Ishikawa (cell line): ENCODE measurements around the gene MOGAT3.

Experiments used
- CEBPB ChIP-seq: IDR thresholded peaks from 2 replicates; pipeline ENCODE4 v1.6.1; 2012
- CREB1 ChIP-seq: IDR thresholded peaks from 2 replicates; pipeline ENCODE4 v1.6.1; 2012; ENCODE audit warnings: low read depth
- EGR1 ChIP-seq: IDR thresholded peaks from 2 replicates; pipeline ENCODE4 v1.6.1; 2012
- EP300 ChIP-seq: IDR thresholded peaks from 2 replicates; pipeline ENCODE4 v1.6.1; 2012; ENCODE audit warnings: borderline replicate concordance
- FOXM1 ChIP-seq: IDR thresholded peaks from 2 replicates; pipeline ENCODE4 v1.6.1; 2012; ENCODE audit warnings: low read depth, borderline replicate concordance
- NFIC ChIP-seq: IDR thresholded peaks from 2 replicates; pipeline ENCODE4 v1.6.1; 2012
- RAD21 ChIP-seq: IDR thresholded peaks from 2 replicates; pipeline ENCODE4 v1.6.1; 2012; ENCODE audit warnings: low read depth
- TAF1 ChIP-seq: IDR thresholded peaks from 2 replicates; pipeline ENCODE4 v1.6.1; 2012; ENCODE audit warnings: low read depth, mild to moderate bottlenecking
- TCF12 ChIP-seq: IDR thresholded peaks from 2 replicates; pipeline ENCODE4 v1.6.1; 2012; ENCODE audit warnings: low read depth
- TEAD4 ChIP-seq: IDR thresholded peaks from 2 replicates; pipeline ENCODE4 v1.6.1; 2012
- YY1 ChIP-seq: IDR thresholded peaks from 2 replicates; pipeline ENCODE4 v1.6.1; 2012; ENCODE audit warnings: low read depth
- ZBTB7A ChIP-seq: IDR thresholded peaks from 2 replicates; pipeline ENCODE4 v1.6.1; 2012; ENCODE audit warnings: low read depth
- TF ChIP-seq, protein P1 (sequence below): IDR thresholded peaks from 2 replicates; pipeline ENCODE4 v1.6.1; 2012
- TF ChIP-seq, protein P2 (sequence below): IDR thresholded peaks from 2 replicates; pipeline ENCODE4 v1.6.1; 2012
- TF ChIP-seq, protein P3 (sequence below): IDR thresholded peaks from 2 replicates; pipeline ENCODE4 v1.6.1; 2012; ENCODE audit warnings: low read depth, mild to moderate bottlenecking

Gene MOGAT3, protein sequence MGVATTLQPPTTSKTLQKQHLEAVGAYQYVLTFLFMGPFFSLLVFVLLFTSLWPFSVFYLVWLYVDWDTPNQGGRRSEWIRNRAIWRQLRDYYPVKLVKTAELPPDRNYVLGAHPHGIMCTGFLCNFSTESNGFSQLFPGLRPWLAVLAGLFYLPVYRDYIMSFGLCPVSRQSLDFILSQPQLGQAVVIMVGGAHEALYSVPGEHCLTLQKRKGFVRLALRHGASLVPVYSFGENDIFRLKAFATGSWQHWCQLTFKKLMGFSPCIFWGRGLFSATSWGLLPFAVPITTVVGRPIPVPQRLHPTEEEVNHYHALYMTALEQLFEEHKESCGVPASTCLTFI

DNA sequence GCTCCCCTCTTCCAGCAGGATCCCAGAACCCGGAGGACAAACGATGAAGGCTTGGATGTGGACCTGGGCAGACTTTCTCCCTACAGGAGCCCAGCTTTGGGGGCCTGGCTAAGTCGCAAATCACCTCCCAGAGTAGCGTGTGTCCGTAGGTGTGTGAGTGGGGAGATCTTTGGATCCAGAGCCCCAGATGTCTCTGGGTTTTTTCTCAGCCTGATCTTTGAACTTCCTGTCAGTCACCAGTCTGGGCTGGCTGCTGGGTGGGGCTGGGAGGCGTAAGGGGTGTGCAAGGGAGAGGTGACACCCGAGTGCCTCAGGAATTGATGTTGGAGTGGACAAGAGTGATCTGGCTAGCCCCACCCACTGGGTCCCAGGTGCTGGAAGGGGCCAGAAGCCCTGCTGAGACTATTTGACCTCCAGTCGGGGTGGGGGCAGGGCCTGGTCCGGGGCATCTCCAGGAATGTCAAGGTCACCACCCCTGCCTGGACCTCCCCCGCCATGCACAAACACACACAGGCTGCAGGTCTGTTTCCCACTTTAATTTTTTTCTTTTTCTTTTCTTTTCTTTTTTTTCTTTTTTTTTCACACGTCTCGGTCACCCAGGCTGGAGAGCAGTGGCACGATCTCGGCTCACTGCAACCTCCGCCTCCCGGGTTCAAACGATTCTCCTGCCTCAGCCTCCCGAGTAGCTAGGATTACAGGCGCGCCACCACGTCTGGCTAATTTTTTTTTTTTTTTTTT, at the start of gene MOGAT3:
MOGAT3 (minus strand) TSS at position 175 of the 738 bp plus-strand sequence. CDS start 182 bp downstream, outside the sequence.
- TF ChIP-seq, protein P1, sequence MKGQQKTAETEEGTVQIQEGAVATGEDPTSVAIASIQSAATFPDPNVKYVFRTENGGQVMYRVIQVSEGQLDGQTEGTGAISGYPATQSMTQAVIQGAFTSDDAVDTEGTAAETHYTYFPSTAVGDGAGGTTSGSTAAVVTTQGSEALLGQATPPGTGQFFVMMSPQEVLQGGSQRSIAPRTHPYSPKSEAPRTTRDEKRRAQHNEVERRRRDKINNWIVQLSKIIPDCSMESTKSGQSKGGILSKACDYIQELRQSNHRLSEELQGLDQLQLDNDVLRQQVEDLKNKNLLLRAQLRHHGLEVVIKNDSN, result no peak
- TF ChIP-seq CREB1 (no peak), NFIC (no peak), FOXM1 (no peak), RAD21 (no peak), YY1 (no peak), TCF12 (no peak), EGR1 (no peak), CEBPB (no peak), TAF1 (no peak), TEAD4 (no peak)
- TF ChIP-seq, protein P2, sequence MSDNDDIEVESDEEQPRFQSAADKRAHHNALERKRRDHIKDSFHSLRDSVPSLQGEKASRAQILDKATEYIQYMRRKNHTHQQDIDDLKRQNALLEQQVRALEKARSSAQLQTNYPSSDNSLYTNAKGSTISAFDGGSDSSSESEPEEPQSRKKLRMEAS, result no peak

DNA sequence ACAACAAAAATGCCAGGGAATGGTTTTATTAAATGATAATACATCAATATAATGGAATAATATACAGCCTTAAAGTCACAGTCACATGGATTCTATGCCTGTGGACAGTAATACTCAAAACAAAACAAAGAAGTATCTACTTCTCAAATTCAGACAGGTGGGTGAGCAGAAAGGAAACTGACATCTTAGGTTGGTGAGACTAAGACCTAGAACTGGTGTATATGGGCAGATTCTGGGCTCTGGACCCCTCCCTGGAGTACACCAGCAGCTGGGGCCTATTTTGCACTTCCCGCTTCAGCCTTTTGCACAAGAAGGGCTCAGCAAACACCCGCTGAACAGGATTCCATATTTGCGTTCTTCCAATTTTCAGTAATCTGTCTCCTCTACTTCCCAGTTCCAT, 49.5 kb upstream of the MOGAT3 start:
- TF ChIP-seq FOXM1 (no peak), EP300 (no peak), TCF12 (no peak), ZBTB7A (no peak), CEBPB (no peak), TEAD4 (no peak), NFIC (no peak), EGR1 (no peak), CREB1 (no peak), RAD21 (no peak), YY1 (no peak), TAF1 (no peak)
- TF ChIP-seq, protein P2, result no peak
- TF ChIP-seq, protein P3, sequence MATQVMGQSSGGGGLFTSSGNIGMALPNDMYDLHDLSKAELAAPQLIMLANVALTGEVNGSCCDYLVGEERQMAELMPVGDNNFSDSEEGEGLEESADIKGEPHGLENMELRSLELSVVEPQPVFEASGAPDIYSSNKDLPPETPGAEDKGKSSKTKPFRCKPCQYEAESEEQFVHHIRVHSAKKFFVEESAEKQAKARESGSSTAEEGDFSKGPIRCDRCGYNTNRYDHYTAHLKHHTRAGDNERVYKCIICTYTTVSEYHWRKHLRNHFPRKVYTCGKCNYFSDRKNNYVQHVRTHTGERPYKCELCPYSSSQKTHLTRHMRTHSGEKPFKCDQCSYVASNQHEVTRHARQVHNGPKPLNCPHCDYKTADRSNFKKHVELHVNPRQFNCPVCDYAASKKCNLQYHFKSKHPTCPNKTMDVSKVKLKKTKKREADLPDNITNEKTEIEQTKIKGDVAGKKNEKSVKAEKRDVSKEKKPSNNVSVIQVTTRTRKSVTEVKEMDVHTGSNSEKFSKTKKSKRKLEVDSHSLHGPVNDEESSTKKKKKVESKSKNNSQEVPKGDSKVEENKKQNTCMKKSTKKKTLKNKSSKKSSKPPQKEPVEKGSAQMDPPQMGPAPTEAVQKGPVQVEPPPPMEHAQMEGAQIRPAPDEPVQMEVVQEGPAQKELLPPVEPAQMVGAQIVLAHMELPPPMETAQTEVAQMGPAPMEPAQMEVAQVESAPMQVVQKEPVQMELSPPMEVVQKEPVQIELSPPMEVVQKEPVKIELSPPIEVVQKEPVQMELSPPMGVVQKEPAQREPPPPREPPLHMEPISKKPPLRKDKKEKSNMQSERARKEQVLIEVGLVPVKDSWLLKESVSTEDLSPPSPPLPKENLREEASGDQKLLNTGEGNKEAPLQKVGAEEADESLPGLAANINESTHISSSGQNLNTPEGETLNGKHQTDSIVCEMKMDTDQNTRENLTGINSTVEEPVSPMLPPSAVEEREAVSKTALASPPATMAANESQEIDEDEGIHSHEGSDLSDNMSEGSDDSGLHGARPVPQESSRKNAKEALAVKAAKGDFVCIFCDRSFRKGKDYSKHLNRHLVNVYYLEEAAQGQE, result no peak
- TF ChIP-seq, protein P1, result no peak

DNA sequence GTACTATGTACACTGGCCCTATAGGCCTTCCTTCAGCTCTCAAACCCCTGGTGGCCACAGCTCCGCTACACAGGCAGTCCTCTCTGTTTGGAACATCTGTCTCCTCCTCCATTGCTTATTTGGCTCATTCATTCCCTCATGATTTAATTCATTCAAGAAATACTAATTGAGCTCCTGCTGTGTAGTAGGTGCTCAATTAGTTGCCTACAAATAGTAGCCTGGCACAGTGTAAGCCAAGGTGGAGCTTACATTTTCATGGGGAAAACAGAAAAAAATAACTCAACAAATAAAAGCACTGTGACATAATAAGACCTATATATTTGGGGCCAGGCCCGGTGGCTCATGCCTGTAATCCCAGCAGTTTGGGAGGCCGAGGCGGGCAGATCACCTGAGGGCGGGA, 47.4 kb upstream of the MOGAT3 start:
- TF ChIP-seq CREB1, result no peak
- TF ChIP-seq, protein P2, result no peak
- TF ChIP-seq, protein P1, result no peak
- TF ChIP-seq EGR1, result no peak
- TF ChIP-seq EP300, result no peak
- TF ChIP-seq, protein P3, result no peak
- TF ChIP-seq CEBPB, result no peak
- no peak for TF ChIP-seq TCF12
- no peak for TF ChIP-seq NFIC
- TF ChIP-seq TEAD4, result no peak
- no peak for TF ChIP-seq FOXM1
- no peak for TF ChIP-seq ZBTB7A
- TF ChIP-seq RAD21, result no peak
- TF ChIP-seq YY1, result no peak
- TF ChIP-seq TAF1, result no peak

DNA sequence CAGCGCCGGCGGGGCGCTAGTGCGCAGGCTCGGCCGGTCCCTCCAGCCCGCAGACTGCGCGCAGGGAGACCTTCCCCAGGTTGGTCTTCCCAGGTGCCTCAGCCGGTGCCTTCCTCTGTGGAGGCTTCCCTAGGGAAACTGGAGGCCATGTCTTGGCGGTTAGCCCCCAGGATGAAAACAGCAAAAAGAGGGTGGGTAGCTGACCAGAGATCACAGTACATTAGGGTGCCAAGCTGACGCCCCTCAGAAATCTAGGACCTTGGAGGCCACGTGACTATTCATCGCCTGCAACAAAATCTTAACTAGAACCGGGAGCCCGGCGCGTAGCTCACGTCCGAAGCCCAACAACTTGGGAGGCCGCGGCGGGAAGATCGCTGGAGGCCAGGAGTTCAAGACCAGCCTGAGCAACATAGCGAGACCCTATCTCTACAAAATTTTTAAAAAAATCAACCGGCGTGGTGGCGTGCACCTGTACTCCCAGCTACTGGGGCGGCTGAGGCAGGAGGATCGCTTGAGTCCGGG, 44.4 kb upstream of the MOGAT3 start:
- no peak for TF ChIP-seq YY1
- TF ChIP-seq, protein P1, result peak; percentile 84
